ENCODE results near the gene CDH7.

CDH7 gene, protein sequence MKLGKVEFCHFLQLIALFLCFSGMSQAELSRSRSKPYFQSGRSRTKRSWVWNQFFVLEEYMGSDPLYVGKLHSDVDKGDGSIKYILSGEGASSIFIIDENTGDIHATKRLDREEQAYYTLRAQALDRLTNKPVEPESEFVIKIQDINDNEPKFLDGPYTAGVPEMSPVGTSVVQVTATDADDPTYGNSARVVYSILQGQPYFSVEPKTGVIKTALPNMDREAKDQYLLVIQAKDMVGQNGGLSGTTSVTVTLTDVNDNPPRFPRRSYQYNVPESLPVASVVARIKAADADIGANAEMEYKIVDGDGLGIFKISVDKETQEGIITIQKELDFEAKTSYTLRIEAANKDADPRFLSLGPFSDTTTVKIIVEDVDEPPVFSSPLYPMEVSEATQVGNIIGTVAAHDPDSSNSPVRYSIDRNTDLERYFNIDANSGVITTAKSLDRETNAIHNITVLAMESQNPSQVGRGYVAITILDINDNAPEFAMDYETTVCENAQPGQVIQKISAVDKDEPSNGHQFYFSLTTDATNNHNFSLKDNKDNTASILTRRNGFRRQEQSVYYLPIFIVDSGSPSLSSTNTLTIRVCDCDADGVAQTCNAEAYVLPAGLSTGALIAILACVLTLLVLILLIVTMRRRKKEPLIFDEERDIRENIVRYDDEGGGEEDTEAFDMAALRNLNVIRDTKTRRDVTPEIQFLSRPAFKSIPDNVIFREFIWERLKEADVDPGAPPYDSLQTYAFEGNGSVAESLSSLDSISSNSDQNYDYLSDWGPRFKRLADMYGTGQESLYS

GRCh38 chr18:65750389-65751154 is at the start of gene CDH7:
TSS of gene CDH7 (plus strand) at chr18:65751012. CDS start at chr18:65762843, 11,831 bp downstream.
- no peak for DNase-seq

DNA sequence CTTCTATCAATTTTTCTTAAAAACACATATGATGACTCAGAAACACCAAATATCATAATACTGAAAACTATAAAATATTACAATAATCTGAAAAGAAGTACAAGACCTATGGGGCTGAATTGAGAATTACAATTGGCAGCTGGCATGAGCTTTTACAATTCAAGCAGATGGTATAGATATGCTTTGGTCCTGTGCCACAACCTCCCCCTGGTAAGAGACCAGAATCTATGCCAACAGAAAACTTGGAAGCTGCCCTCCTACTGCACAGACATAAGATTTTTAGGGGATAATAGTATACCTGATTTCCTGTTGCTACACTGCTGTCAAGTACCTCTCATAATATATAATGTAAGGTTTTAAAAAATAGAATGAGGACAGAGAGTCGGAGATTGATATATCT is 46.8 kb upstream of the CDH7 start:
- no peak for DNase-seq

DNA sequence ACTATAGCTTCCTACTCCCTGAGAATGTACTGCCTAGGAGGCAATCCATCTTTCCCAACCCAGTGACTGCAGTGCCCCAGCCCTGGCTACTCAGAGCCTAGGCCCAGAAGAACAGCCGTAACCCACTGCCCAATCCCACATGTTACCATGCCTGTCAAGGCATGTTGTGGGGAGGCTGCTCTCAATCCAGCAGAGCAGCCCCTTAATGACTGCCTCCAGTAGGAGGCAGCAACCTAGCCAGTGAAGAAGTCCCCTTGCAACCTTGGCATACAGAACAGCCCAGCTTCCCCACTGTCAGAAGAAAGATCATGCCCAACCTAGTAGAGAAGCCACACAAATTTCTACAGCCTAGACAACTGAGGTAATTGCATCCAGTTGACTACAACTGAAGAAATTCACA is 44.2 kb upstream of the CDH7 start:
- DNase-seq: no peak

DNA sequence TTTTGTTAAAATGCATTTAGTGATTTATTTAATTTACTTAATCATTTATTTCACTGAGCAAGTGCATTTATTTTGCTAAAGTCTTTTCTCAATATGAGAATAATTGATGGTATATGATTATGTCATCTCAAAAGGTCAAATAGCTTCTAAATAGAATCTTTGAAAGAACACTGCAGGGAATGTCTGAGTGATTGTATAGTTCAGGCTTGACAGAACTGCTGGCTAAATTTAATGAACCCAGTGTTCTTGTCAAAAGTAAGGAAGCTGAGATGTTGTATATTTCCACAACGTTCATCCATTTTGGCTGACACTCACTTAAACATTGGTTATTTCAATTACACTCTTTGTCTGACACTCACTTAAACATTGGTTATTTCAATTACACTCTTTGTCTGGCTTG is 39.3 kb upstream of the CDH7 start:
- no peak for DNase-seq

- no peak for DNase-seq
These were observed 29.2 kb upstream of the CDH7 start for GRCh38 chr18:65721619-65722018.

GRCh38 chr18:65725251-65726050 is 25.4 kb upstream of the CDH7 start:
- DNase-seq: no peak

- DNase-seq: no peak
These were observed 15.7 kb upstream of the CDH7 start for GRCh38 chr18:65735155-65735554.

GRCh38 chr18:65737471-65737955 is 13.3 kb upstream of the CDH7 start:
- no peak for DNase-seq

DNA sequence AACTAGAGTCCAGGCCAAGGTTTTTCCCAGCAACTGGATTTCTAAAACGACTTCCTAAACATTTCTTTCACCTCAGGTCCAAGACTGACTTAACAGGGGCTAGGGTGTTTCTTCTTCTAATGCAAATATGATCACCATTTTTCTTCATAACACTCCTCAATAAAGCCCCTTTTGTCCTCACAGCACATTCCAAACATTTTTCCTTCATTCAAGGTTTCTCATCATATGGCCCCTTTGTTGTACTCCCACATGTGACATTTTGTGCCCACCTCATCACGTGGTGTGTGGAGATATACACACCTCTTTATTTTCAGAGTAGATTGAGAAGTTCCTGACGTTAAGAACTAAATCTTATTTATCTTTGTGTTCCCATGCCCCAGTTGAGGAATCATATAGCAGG is 3.9 kb upstream of the CDH7 start:
- no peak for DNase-seq

GRCh38 chr18:65748321-65748720 is 2.5 kb upstream of the CDH7 start:
- no peak for DNase-seq

- DNase-seq: no peak
These were observed 971 bp upstream of the CDH7 start for GRCh38 chr18:65749841-65750240.

DNA sequence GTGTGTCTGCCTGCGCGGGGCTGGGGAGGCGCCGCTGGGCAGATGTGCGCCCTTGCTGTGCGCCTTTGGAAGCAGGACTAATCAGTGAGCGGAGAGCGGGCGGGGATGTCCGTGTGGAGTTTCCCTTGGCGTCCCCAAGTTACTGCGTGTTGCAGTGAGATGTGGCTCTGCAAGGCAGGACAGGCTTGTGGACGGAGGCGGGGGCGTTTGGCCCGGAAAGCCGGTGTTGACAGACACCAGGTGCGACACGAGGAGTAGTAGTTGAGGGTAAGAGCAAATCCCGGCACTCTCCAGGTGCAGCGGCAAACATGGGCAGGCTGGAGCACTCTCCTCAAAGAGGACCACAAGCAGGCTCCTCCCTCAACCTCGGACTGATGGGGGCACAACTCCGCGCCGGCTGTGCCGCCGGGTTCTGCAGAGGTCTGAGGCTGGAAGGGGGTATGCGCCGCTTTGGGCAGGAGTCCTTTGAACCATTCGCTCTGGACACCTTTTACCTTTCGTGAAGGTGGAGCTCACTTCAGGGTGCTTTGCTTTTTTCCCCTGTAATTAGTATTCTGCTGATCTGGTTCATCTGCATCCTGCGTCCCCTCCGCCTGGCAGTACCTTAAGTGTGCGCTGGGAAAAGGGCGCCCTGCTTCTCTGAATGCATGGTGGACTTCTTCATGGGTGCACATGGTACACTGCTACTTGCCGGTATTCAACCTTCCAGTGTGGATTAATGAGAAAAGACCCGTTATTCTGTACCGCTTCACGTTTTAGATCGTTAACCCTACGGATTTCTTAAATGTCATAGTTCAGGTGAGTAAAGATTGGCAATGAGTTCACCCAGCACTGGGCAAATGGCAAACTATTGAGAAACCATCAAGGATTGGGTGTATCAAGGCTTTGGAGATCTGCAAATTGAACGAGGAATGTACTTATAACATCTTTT is 608 bp downstream of the CDH7 start:
- no peak for DNase-seq

DNA sequence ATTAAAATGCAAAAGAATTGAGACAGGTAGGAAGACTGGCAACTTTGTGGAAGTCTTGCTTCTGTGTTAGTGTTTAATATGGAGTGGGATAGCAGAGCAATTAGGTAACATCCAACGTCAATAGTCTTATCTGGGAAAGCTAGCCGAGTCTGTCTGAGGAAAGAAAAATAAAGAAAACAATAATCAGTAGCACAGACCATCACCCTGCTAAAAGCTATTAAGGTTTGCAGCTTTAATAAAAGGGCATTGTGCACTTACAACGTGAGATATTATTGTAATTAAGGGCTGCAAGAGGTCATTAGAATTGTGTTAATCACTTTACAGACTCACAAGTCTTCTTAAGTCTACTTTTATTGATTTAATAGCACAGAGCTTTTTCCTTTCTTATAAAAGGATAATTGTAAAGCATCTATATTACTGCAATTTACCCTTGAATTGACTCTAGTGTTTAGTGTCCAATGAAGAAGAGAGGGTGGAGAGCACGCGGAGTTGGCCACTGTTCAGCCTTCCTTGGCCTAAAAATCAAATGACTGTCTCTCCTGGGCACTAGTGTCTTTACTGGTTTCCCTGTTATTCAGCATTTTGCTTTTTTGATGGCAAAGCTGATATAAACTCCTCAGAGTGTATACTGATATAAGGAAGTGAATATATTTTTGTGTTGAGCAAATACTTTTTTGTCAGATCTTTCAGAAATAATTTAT is 2.0 kb downstream of the CDH7 start:
- DNase-seq: no peak

- no peak for DNase-seq
These were observed 2.7 kb downstream of the CDH7 start for GRCh38 chr18:65753520-65753919.

DNA sequence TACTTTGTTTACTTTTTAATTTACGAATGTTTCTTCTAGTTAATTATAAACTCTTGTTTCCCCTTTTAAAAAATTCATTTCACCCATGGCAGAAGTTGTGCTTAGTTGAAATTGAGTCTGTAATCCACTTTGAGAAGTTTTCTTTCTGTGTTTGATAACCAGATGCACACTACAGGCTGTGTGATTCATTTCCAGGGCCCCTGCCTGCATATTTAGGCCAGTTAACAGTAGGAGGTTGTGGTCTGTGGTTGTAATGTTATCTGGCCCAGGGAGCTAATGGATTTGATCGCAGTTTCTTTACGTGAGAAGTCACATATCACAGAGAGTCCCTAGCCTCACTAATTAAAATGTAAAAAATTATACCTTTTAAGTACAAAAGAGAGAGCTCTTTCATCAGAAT is 3.3 kb downstream of the CDH7 start:
- no peak for DNase-seq

GRCh38 chr18:65755616-65756015 is 4.8 kb downstream of the CDH7 start:
- no peak for DNase-seq

GRCh38 chr18:65760457-65760856 is 9.6 kb downstream of the CDH7 start:
- DNase-seq: no peak

DNA sequence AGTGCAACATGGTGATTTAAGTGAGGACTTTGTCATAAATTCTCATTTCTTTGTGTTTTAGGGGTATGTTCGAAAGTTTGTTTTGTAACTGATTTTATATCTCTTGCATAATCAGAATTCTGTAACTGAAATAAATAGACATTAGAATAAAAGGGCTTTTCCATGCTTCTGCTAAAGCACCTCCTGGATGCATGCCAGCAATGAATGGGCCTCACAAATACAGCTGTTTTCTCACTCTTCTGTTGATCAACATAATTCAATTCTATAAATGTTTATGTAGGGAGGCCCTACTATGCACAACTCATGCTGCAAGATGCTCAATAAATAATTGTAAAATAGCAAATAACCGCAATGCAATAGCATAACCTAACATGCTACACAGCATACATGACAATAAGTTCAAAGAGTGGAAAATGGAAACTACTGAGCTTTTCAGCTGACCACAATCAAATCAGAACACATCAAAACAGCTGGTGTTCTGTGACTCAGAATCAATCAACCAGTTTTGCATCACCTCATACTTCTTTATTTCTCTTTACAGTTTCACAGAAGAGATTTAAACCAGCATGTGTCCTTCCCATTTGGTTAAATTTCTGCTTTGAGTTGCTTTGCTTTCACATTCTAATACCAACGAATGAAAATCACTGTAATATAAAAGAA is 11.0 kb downstream of the CDH7 start:
- DNase-seq: no peak

- DNase-seq: no peak
These were observed 11.7 kb downstream of the CDH7 start for GRCh38 chr18:65762556-65762955.

DNA sequence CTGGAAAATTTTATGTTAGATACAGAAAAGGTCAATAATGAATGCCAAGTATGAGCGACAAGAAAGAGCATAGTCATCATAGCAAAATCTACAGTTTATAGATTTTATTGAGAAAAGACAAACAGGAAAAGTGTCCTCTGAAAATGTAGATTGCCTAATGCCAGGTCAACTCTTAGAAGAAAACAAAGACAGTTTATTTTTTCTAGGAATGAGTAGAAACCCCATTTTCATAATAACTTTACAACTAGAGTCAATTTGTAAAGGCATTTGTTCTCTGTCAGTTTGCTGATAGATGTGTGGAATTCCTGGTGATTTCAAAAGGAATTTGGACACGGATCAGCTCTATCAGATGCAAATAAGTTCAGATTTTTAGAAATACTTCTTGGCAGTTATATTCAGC is 16.6 kb downstream of the CDH7 start:
- DNase-seq: no peak

Data from DMS79 (cell line).